NCI-H446 (cell line): ENCODE results near the gene FCN2.
A peak's percentile ranks its signal among the peaks of the same experiment; 100 is the strongest.
"Not testable (repeated sequence)": the region's sequence is repeated elsewhere in the genome, so short reads cannot be mapped to it uniquely, and the experiment has no call there.

Experiments
- DNase-seq, 2 experiments: peaks; one replicate each; lab custom pipeline; 2025; lab: John Stamatoyannopoulos, UW

Gene FCN2

GRCh38 chr9:134847752-134848432 is 32.7 kb upstream of the FCN2 start:
- DNase-seq = no peak

- DNase-seq = no peak
Measured at GRCh38 chr9:134848504-134848903, 32.1 kb upstream of the FCN2 start.

- DNase-seq = no peak
Measured at GRCh38 chr9:134850611-134851010, 30.0 kb upstream of the FCN2 start.

- no peak for DNase-seq
Measured at GRCh38 chr9:134851020-134851419, 29.6 kb upstream of the FCN2 start.

- no peak for DNase-seq
Measured at GRCh38 chr9:134852906-134853654, 27.5 kb upstream of the FCN2 start.

DNA sequence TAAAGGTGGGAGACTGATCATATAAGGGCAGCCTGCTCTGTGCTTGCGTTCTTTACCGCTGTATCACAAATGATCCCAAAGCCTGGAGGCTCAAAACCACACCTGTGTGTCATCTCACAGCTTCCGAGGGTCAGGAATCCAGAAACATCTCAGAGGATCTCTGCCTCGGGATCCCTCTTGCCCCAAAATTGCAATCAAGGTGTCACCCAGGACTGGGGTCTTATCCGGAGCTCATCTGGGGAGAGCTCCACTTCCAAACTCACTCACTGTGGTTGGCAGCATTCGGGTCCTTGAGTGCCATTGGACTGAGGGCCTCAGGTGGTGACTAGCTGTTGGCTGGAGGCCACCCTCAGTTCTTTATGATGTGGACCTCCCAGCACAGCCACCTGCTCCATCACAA is 26.7 kb upstream of the FCN2 start:
- no peak for DNase-seq

GRCh38 chr9:134854541-134854981 is 26.0 kb upstream of the FCN2 start:
- DNase-seq = no peak

DNA sequence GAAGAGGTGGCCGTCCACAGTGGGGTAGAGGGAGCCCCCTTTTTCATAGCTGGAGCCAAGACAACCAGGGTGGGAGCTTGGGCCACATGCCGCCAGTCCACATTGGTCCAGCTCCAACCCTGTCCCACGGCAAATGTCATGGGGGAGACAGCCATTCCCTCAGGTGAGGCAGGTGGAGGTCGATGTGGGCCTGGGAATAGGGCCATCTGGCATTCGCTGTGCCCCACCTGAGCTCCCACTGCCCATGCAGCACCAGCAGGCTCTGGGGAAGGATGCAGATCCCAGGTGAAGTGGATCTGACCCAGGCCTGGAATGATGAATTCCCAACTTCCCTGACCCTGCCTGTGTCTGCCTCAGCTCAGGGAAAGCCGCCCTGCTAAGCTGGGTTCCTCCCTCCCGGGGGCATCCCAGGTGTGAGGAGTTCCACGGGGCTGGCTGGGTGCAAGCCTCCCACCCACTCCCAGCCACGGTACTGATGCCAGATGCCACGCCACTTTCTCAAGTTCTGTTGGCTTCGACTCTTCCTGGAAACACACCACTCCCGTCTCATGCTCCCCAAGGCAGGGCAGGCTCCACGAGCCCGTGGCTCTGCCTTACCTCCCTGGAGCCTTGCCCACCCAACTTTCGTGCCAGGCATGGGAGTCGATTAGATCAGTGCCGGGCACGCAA is 25.2 kb upstream of the FCN2 start:
- DNase-seq = no peak

DNA sequence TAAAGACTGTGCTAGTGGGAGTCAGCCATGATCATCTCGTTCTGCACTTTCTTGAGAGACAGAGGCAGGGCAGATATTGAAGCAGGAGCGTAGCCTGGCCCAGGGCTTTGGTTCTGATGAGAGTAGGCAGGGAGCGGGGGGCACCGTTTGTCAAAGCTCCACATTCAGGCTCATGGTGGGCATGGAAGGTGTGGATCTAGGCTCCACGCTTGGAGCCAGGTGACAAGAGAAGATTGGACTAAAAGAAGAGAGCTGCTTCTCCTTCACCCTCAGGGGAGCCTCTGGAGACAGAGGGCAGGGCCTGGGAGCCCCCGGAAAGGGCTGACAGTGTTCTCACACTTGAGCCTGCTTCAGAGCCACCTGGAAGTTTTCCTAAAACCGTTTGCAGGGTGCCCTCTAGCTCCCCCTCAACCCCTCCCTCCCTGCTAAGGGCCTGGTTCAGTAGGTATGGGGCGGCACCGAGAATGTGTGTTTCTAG is 24.7 kb upstream of the FCN2 start:
- DNase-seq = no peak

DNA sequence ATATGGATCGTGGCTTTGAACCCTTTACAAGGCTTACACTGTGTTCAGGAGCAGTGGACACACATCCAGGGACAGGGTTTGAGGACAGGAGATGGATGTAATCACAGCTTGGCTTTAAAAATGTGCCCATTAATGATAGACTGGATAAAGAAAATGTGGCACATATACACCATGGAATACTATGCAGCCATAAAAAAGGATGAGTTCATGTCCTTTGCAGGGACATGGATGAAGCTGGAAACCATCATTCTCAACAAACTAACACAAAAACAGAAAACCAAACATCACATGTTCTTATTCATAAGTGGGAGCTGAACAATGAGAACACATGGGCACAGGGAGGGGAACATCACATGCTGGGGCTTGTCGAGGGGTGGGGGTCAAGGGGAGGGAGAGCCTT is 23.2 kb upstream of the FCN2 start:
- DNase-seq = not testable (repeated sequence)

- peak in 1 of 2 experiments; percentile 40 for DNase-seq
Measured at GRCh38 chr9:134858051-134858841, 22.4 kb upstream of the FCN2 start.

DNA sequence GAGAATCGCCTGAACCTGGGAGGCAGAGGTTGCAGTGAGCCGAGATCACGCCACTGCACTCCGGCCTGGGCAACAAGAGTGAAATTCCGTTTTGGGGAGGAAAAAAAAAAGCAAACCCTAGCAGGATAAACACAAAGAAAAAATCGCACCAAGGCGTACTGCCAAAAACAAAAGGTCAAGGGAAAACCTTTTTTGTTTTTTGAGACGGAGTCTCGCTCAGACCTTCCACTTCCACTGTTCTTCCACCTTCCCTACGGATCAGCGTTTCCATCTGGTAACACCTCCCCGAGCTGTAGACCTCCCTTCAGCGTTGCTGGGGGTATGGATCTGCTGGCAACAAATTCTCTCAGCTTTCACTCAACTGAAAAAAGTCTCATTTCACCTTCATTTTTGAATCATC is 20.1 kb upstream of the FCN2 start:
- no peak for DNase-seq

DNA sequence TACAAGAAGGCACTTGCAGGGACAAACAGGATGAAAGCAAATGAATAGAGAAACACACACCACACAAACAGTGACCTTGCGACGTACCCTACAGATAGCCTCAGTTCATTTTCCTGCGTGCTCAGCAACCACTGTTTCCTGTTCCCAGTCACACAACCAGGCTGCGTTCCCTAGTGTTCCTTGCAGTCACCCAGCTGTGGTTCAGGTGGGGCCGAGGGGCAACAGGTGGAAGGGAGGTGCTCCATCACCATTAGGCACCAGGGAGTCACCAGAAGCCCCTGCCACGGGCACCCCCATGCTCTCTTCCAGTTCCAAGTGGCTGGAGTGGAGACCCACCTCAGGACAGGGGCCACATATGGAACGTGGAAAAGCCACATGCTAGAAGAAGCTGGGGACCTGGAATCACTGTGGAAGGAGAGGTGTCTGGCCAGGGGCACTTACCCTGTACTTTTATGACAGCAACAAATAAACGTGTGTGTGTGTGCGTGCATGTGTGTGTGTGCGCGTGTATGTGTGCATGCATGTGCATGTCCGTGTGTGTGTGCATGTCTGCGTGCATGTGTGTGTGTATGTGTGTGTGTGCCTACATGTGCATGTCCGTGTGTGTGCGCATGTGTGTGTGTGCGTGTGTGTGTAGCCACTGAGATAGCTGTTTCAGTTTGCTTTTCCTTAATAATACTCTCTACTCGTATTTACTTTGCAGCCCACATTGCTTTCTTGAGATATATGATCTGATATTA is 18.8 kb upstream of the FCN2 start:
- DNase-seq = no peak

DNA sequence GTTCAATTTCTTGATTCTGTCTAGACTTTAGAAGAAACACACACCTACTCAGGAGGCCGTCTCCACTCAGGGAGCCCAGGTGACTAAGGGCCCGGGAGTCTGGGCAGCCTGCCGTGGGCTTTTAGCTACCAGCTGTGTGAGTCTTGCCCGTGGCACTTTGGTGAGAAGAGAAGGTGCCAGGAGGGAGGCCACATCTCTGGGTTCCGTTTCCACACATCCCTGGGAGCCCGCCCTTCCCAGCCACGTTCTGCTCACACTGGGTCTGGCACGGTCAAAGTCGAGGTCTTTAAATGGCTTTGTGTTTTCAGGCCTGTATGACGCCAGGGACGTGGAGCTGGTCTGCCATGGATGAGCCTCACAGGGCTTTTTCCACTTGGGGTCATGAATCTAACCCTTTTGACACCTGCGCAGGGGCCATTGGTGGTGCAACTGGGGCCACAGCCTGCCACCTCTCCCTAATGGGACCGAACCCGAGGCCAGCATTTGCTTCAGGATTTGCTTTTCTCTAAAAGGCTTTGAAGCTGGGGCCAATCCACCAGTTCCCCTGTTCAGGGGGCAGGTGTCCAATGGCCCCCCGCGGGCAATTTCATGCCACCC is 17.2 kb upstream of the FCN2 start:
- DNase-seq = no peak

GRCh38 chr9:134863941-134864820 is 16.4 kb upstream of the FCN2 start:
- peak; percentile 22 to 47 for DNase-seq

- DNase-seq = no peak
Measured at GRCh38 chr9:134864821-134865190, 15.8 kb upstream of the FCN2 start.

GRCh38 chr9:134867917-134868750 is 12.5 kb upstream of the FCN2 start:
- no peak for DNase-seq

GRCh38 chr9:134868751-134869553 is 11.7 kb upstream of the FCN2 start:
- DNase-seq = no peak
